Posterior vena cava (tissue), 2 donors: ENCODE results near the gene ZNF331. TPM values are rescaled to one million over a fixed set of nuclear protein-coding genes. Genes with fewer than 3 reads are reported as not detected.
A peak's percentile ranks its signal among the peaks of the same experiment; 100 is the strongest.

Experiments
- DNase-seq: peaks from one replicate; pipeline ENCODE4 v3.0.0-alpha.2; 2020; ENCODE audit warnings: low spot score
- intact Hi-C, 2 donors: fragments of 100-400 bp; cut with DNase I; formaldehyde crosslinking; loops; one replicate each; pipeline versions ENCODE4 v1.14.1 to v1.14.2; 2022 to 2023
- total RNA-seq, 2 donors: library from RNA; stranded (reverse); fragmentation: NEBNext Ultra II Directional; extraction: Animal tissue kit (Norgen Biotek cat#: 25700); gene quantifications; one replicate each; pipeline ENCODE4 v1.2.1, GENCODE V29; 2021
- donor health status: DM: yes; HTN: yes; CAD: no.
- donor health status: DM: yes; HTN: yes; CAD: no.

ZNF331 gene
- total RNA-seq, 2 donors from 2014 or later: 21.5 to 45.7 TPM

DNA sequence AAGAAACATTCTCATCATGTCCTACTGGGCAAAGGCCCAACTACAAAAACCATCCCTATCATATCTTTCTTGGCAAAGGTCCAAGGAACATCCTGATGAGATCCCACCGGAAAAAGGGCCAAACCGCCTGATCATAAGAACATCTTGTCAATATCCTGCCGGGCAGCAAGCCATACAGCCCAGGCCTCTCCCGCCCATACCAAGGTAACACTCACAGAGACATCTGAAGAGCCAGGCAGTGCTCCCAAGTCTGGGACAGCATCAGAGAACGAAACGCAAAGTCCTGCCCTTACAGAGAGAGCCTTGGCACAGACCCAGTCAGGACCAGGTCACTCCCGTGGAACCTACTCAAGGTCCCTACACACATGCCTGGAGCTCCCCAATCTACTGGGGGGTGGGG, 18.5 kb upstream of the ZNF331 start:
- no peak for DNase-seq
- intact Hi-C loops: no loop called here

DNA sequence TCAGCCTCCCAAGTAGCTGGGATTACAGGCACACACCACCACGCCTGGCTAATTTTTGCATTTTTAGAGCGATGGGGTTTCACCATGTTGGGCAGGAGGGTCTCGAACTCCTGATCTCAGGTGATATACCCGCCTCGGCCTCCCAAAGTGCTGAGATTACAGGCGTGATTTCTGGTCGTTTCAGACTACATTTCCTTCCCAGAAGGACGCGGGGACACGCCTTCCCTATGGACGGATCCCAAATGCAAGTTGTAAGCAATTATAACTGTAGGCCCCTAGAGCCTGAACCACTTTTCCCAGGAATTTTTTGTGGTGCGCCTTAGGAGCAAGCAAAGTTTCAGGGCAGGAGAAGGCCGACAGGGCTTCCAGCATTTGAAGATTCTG, 17.8 kb upstream of the ZNF331 start:
- intact Hi-C loops: no loop called here

DNA sequence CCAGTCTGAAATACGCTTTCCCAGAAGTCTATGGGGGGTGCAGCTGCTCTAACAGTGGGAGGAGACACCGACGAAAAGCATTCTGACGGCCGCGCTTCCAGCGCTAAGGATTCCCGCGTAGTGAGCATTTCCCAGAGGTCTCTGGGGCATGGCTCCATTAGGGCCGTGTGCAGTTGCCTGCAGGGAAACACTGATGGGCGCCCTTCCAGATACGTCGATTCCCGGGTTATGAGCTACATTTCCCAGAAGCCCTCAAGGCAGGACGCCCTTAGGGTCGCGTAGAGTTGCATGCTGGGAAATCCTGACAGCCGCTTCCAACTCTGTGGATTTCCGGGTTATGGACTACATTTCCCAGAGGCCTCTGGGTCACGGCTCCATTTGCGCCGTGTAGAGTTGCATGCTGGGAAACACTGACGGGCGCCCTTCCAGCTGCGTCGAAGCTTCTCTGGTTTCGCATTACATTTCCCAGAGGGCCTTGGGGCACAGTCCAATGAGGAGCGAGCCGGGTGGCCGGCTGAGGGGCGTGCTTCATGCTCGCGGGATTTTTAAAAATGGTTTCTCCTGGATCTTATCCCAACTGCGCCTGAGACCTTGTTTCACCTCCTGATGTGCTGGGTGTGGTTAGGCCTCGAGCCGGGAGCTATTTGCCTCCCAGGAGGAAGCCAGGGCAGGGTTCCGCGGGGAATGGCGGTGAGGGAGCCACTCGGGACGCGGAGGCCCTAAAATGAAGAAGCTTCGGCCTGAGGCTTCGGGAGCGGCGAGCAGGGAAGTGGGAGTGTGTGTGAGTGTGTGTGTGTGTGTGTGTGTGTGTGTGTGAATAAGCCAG, 17.2 kb upstream of the ZNF331 start:
- intact Hi-C loops: no loop called here
- DNase-seq: peak; percentile 98

More for the DNA sequence above, 17.8 kb upstream of the ZNF331 start:
- DNase-seq: no peak

DNA sequence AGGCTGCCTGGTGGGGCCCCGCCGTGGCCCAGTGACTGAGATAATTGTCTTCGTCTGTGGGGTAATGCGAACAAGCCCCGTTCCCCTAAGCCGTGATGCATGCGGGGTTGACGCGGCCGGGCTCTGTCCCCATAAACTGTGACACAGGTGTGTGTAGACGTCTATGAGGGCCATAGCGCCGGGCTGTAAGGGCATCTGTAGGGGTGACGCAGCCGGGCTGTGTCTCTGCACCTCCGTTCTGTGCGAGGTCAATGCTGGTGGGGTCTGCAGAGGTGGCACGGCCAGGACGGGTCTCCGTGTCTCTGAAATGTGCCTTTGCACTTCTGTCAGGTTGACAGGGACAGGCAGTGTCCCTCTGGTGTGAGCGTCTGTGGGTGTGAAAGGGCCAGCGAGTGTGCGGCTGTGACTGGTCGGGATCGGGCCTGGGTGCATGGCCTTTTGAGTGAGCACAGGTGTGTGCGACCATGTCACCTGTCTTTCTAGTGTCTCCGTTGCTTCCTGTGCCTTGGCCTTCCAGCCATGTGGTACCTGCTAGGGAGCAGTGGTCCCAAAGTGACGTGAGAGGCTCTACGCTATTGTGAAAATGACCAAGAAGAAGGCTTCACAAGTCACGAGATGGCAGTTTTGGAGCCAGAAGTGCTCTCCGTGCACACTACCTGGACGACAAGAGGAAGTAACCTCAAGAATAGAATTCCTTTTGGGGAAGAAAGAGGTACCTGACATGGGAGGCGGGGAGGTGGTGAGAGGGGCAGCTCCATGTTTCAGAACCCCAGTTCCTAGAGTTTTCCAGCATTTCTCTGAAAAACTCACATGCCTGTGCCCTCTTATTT, 16.4 kb upstream of the ZNF331 start:
- DNase-seq: no peak

DNA sequence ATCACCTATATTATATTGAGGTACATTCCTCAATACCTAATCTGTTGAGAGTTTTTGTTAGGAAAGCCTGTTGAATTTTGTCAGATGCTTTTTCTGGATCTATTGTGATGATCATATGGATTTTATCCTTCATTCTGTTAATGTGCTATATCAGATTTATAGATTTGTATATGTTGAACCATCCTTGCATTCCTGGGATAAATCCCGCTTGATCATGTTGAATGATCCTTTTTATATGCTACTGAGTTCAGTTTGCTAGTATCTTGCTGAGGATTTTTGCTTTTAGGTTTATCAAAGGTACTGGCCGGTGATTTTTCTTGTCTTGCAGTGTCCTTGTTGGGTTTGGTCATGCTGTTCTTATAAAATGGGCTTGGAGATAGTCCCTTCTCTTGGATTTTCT, 12.0 kb upstream of the ZNF331 start:
- intact Hi-C loops: no loop called here
- no peak for DNase-seq

More for the DNA sequence above, 16.4 kb upstream of the ZNF331 start:
- intact Hi-C loops: no loop called here

- intact Hi-C loops: no loop called here
- DNase-seq: no peak
Observed at GRCh38 chr19:53530622-53531021, 7.3 kb upstream of the ZNF331 start.

GRCh38 chr19:53531457-53531856, 6.5 kb upstream of the ZNF331 start:
- intact Hi-C loops: no loop called here
- DNase-seq: no peak

GRCh38 chr19:53532362-53532761, 5.6 kb upstream of the ZNF331 start:
- no peak for DNase-seq
- intact Hi-C loops: no loop called here

DNA sequence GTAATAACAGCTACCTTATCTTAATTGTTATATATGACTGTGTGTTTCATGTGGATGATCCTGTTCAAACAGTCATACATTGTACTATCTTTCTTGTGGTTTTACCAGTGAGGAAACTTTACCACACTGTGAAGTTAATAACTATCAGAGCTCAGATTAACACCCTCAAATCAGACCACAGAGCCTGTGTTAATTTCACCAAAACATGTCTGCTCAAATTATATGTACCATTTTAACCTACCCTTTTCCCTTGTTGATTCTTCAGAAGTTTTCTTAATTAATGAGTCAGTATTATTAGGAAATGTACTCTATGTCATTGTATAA, 1.8 kb upstream of the ZNF331 start:
- intact Hi-C loops: no loop called here
- DNase-seq: no peak

- DNase-seq: no peak
- intact Hi-C loops: no loop called here
Observed at GRCh38 chr19:53537121-53537520, 824 bp upstream of the ZNF331 start.

DNA sequence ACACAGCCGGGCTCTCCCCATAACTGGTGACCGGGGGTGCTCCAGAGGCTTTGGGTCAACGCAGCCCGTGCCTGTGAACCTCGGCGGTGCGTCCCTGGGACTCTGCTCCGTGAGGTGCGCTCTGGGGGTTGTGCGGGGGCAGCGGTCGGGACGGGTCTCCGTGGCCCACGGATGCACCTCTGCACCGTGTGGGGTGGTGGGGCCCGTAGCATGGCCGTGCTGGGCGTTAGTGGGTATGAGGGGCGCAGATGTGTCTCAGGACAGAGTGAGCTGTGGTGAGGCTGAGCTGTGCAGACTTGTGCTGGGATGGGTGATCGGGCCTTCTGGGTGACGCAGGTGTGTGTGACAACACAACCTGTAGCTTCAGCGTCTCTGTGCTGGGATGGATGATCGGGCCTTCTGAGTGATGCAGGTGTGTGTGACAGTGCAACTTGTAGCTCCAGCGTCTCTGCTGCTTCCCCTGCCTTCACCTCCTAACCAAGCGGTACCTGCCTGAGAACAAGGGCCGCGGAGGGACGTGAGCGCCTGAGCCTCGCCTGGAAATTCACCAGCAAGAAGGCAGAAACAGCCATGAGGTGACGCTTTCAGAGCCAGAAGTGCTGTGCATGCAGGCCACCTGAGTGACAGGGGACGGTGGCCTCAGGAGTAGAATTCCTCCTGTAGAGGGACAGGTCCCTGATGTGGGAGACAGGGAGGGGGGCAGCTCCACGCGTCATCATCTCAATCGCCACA, 599 bp downstream of the ZNF331 start:
- no peak for DNase-seq
- intact Hi-C loops: no loop called here

DNA sequence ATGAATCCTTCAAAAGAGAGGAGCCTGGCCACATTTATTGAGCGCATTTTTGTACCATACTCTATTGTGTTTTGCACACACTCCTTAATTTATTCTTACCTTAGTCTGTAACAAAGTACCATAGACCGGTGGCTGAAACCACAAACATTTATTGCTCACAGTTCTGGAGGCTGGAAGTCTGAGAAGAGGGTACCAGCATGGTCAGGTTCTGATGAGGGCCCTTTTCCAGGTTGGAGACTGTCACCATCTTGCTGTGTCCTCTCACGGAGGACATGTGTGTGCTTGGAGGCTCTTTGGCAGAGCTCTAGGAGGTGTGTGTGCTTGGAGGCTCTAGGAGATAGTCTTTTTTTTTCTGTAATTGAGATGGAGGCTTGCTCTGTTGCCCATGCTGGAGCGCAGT, 2.1 kb downstream of the ZNF331 start:
- intact Hi-C loops: no loop called here
- no peak for DNase-seq

GRCh38 chr19:53541971-53542370, 4.0 kb downstream of the ZNF331 start:
- DNase-seq: no peak
- intact Hi-C loops: no loop called here

DNA sequence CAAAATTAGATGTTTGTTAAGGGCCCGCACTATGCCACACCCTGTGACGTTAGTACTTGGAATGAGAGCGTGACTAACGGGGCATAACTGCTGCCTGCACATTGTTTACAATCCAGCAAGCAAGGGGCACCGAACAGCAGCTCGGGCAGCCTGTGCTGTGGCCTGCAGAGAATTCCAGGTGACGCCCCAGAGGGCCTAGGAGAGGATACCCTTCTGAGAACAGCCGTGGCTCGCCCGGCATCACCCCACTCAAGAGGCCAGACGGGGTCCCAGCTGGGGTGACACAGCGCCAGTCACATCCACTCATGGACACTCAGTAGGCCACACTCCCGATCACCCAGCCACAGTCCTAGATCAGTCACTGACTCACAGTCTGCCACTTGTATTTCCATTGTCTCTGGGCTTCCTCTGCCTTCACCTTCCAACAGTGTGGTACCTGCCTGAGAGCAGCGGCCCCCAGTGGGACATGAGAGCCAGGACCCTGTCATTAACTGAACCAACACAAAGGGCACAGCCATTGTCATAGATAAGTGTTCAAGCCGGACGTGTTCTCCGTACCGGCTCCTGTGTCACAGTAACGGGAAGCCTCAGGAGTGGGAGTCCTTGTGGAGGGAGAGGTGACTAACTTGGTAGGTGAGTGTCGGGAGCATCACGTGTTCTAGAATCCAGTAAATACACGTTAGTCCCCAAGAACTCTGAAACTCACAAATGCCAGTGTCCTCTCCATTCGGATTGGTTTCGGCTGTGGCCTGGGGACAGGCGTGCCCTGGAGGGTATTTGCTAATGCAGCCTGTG, 7.5 kb downstream of the ZNF331 start:
- DNase-seq: no peak
- intact Hi-C loops: no loop called here

DNA sequence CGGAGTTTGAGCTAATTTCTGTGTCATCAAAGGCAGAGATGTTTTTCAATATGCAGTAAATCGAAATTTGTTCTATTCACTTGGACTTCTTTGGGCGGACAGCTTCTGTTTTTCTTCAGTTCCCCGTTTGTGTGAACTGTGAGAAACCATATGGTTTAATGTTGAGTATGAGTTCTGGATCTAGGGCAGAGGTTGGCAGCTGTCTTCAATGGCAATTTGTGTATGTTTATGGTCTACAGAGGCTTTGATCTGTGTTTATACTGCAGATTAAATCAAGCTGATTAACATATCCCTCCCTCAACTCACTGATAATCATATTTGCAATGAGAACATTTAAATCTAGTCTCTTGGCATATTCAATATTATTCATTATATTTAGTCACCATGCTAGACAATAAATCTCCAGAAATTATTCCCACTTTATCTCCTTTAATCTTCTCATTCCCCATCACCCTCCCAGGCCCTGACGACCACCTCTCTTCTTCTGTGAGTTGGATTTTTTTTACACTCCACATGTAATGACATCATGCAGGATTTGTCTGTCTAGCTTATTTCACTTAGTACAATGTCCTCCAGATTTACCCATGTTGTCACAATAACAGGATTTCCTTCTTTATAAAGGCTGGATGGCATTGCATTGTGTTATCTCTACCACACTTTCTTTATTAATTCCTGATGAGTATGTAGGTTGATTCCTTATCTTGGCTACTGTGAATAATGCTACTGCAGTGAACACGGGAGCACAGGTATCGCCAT, 9.0 kb downstream of the ZNF331 start:
- intact Hi-C loops: no loop called here
- DNase-seq: no peak

GRCh38 chr19:53549340-53549739, 11.4 kb downstream of the ZNF331 start:
- intact Hi-C loops: no loop called here
- no peak for DNase-seq

DNA sequence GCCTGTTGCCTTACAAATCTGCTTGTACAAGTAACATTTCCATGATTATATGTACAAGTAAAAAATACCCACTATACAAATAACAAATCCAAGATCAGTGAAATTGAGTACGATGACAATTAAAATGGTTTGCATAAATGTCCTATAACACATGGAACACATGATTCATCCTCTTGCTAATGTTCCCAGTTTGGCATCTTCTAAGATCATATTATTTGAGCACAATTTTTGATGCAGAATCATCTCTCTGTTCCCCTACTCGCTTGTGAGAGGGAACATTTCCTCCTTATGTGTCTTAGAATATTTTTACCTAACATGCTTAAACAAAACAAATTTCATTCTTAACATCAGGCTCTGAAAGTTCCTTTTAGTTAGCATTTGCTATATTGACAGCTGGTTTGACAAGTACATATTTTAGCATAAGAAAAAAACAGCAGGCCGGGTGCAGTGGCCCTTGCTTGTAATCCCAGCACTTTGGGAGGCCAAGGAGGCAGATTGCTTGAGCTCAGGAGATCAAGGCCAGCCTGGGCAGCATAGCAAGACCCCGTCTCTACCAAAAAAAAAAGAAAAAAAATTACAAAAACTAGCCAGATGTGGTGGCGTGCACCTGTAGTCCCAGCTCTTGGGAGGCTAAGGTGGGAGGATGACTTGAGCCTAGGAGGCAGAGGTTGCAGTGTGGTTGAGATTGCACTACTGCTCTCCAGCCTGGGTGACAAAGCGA, 14.2 kb downstream of the ZNF331 start:
- intact Hi-C loops: no loop called here
- DNase-seq: no peak

GRCh38 chr19:53553156-53553555, 15.2 kb downstream of the ZNF331 start:
- intact Hi-C loops: no loop called here
- DNase-seq: no peak
